Endothelial cell of umbilical vein (primary cell): ENCODE measurements around the gene UHRF1. TPM values are rescaled to one million over a fixed set of nuclear protein-coding genes. Genes with fewer than 3 reads are reported as not detected.

ENCODE experiments used
- BruUV-seq: library from RNA; stranded (reverse); fragments of 400-500 nt; replicated peaks from 2 replicates; lab custom pipeline; 2021; lab: Mats Ljungman, UMichigan
- CTCF ChIA-PET: fragments of 300-600, 350-600 bp; sonication (Branson Sonifier 250); formaldehyde crosslinking; loops from one replicate; lab custom pipeline; 2021; ENCODE audit warnings: antibody characterized with exemption, inconsistent platforms; lab: Charles Lee
- POLR2A ChIA-PET: fragments of 300-600, 350-600 bp; sonication (Branson Sonifier 250); formaldehyde crosslinking; loops from one replicate; lab custom pipeline; 2021; ENCODE audit warnings: antibody characterized with exemption, inconsistent platforms; lab: Charles Lee
- DNase-seq: peaks from one replicate; pipeline ENCODE4 v3.0.0-alpha.2; 2011; ENCODE audit warnings: low read depth, low spot score
- FAIRE-seq: peaks from 2 replicates; lab custom pipeline; 2011; peaks lifted over from hg19 to GRCh38; lab: Jason Lieb, UNC
- H2AFZ ChIP-seq: 2 replicates; pipeline ENCODE4 v1.6.0; 2012; ENCODE audit warnings: low read depth, low read length, control low read depth, inconsistent platforms
- H3K27ac ChIP-seq: 2 replicates; pipeline ENCODE4 v1.5.1; 2011; ENCODE audit warnings: low read depth, mild to moderate bottlenecking, control low read depth, low read length, moderate library complexity; ENCODE audit not compliant: insufficient read depth
- H3K27me3 ChIP-seq, 2 experiments: 2 replicates each; pipeline versions ENCODE4 v1.6.0 to v1.6.1; 2011; ENCODE audit warnings: low read length in 2 of 2, mixed read lengths in 1 of 2; ENCODE audit not compliant: control insufficient read depth in 2 of 2, insufficient read depth in 2 of 2
- H3K36me3 ChIP-seq, 2 experiments: 2 replicates in 1 of 2; 3 replicates in 1 of 2; pipeline ENCODE4 v1.5.1; 2011; ENCODE audit warnings: low read length in 2 of 2, mild to moderate bottlenecking in 1 of 2, moderate library complexity in 1 of 2; ENCODE audit not compliant: control insufficient read depth in 2 of 2, insufficient read depth in 2 of 2; ENCODE audit errors: extremely low read depth in 1 of 2
- H3K4me1 ChIP-seq: 3 replicates; pipeline ENCODE4 v1.5.1; 2011; ENCODE audit warnings: mild to moderate bottlenecking, low read length; ENCODE audit not compliant: control insufficient read depth, insufficient read depth; ENCODE audit errors: extremely low read depth
- H3K4me2 ChIP-seq: 2 replicates; pipeline ENCODE4 v1.6.1; 2011; ENCODE audit warnings: low read length, control low read depth, mixed read lengths; ENCODE audit not compliant: insufficient read depth
- H3K4me3 ChIP-seq, 3 experiments: fragments of 200-600 bp in 1 of 3; sonication (generic), shearing (Covaris generic) in 1 of 3; replicated peaks in 1 of 3; 2 replicates each; pipeline ENCODE4 v1.5.1; 2011 to 2016; ENCODE audit warnings: control low read depth in 3 of 3, low read length in 3 of 3, mild to moderate bottlenecking in 2 of 3, inconsistent platforms in 1 of 3, low read depth in 1 of 3, moderate library complexity in 1 of 3; ENCODE audit not compliant: insufficient read depth in 1 of 3
- H3K79me2 ChIP-seq: 2 replicates; pipeline ENCODE4 v1.6.0; 2012; ENCODE audit warnings: low read length, inconsistent platforms; ENCODE audit not compliant: control insufficient read depth, insufficient read depth
- H3K9ac ChIP-seq: replicated peaks from 2 replicates; pipeline ENCODE3; 2011; ENCODE audit warnings: low read length, control low read depth; ENCODE audit not compliant: insufficient read depth; ENCODE audit errors: extremely low read depth
- H3K9me1 ChIP-seq: replicated peaks from 3 replicates; pipeline ENCODE4 v1.6.0; 2011; ENCODE audit warnings: mild to moderate bottlenecking, low read length; ENCODE audit not compliant: control insufficient read depth, insufficient read depth; ENCODE audit errors: extremely low read depth
- H3K9me3 ChIP-seq: replicated peaks from 2 replicates; pipeline ENCODE4 v1.5.1; 2012; ENCODE audit warnings: low read length, inconsistent platforms; ENCODE audit not compliant: control insufficient read depth, insufficient read depth
- H4K20me1 ChIP-seq: replicated peaks from 2 replicates; pipeline ENCODE3; 2011; ENCODE audit warnings: mild to moderate bottlenecking, low read length; ENCODE audit not compliant: control insufficient read depth, insufficient read depth; ENCODE audit errors: extremely low read depth
- EZH2 ChIP-seq: IDR thresholded peaks from 2 replicates; pipeline ENCODE4 v1.6.1; 2012; ENCODE audit warnings: borderline replicate concordance, low read depth, mild to moderate bottlenecking, moderate library complexity, low read length, inconsistent platforms; ENCODE audit not compliant: severe bottlenecking
- FOS ChIP-seq: IDR thresholded peaks from 2 replicates; pipeline ENCODE4 v1.6.1; 2011; ENCODE audit warnings: mild to moderate bottlenecking, low read length, moderate library complexity, borderline replicate concordance; ENCODE audit not compliant: insufficient read depth
- GATA2 ChIP-seq: IDR thresholded peaks from 2 replicates; pipeline ENCODE4 v1.7.0; 2011; ENCODE audit warnings: low read depth, mild to moderate bottlenecking, moderate library complexity, mixed read lengths, low read length; ENCODE audit not compliant: insufficient read length, insufficient read depth
- JUN ChIP-seq: IDR thresholded peaks from 2 replicates; pipeline ENCODE4 v1.6.1; 2011; ENCODE audit warnings: borderline replicate concordance, low read depth; ENCODE audit not compliant: insufficient read length, insufficient read depth
- MAX ChIP-seq: IDR thresholded peaks from 2 replicates; pipeline ENCODE4 v1.6.1; 2011; ENCODE audit not compliant: insufficient read depth, insufficient read length
- MYC ChIP-seq: IDR thresholded peaks from one replicate; pipeline ENCODE4 v1.6.1; 2011; ENCODE audit warnings: mild to moderate bottlenecking, low read depth, low read length
- POLR2A ChIP-seq: IDR thresholded peaks from 2 replicates; pipeline ENCODE4 v1.6.1; 2012; ENCODE audit warnings: low read depth, mild to moderate bottlenecking, control low read depth, low read length
- POLR2AphosphoS5 ChIP-seq: IDR thresholded peaks from 2 replicates; pipeline ENCODE4 v1.6.1; 2012; ENCODE audit warnings: low read depth, mild to moderate bottlenecking, control low read depth, low read length, moderate library complexity; ENCODE audit not compliant: insufficient read depth
- dilution Hi-C: fragments of 300-500 bp; cut with MboI; formaldehyde crosslinking; loops from one replicate; pipeline ENCODE4 v1.15.0; 2019; ENCODE audit warnings: low sequenced_read_pairs; ENCODE audit not compliant: extremely low pct_ligation_motif_present
- intact Hi-C: fragments of 100-400 bp; cut with micrococcal nuclease; formaldehyde crosslinking; loops from one replicate; pipeline ENCODE4 v1.10.0; 2022
- polyA plus RNA-seq, 4 experiments: library from polyadenylated mRNA; depleted of rRNA in 3 of 4; stranded (reverse) in 3 of 4; unstranded in 1 of 4; fragments of >200 nt; gene quantifications; 2 replicates each; pipeline versions ENCODE4 v1.2.1 to v1.2.3, GENCODE V29; 2011 to 2012; ENCODE audit warnings: missing spikeins in 1 of 4
- total RNA-seq: library from RNA; stranded (reverse); gene quantifications from 2 replicates; pipeline ENCODE4 v1.2.3, GENCODE V29; 2021
- TF ChIP-seq, protein P1 (sequence below), 2 donors: IDR thresholded peaks; 1 replicate in 1 of 2; 2 replicates in 1 of 2; pipeline ENCODE4 v1.5.1; 2011; ENCODE audit warnings: low read length in 2 of 2, mild to moderate bottlenecking in 2 of 2, moderate library complexity in 2 of 2, control low read depth in 1 of 2, inconsistent platforms in 1 of 2, low read depth in 1 of 2; ENCODE audit not compliant: insufficient read depth in 1 of 2; ENCODE audit errors: extremely low read depth in 1 of 2

Gene UHRF1
- total and polyA plus RNA-seq, 2 donors (not counting 3 experiments of a cell fraction or from before 2014, with no cell fraction given) = 13.3 to 76.8 TPM

GRCh38 chr19:5005096-5005495 lies 95.8 kb downstream of the UHRF1 start:
- H3K9me3 ChIP-seq = no peaks in the 10 kb centered on the region
- no peaks in the 10 kb centered on the region for H3K27me3 ChIP-seq
- no peaks in the 10 kb centered on the region for H3K9me1 ChIP-seq
- no TSS peak for BruUV-seq
- H3K27ac ChIP-seq = no peak overlapping the region
- H2AFZ ChIP-seq = no peak overlapping the region
- no peak overlapping the region for H3K9ac ChIP-seq
- CTCF ChIA-PET = no interaction called here
- H3K79me2 ChIP-seq = peaks cover 30% of the 10 kb centered on the region
- FAIRE-seq (no peak), DNase-seq (no peak)
- no peak overlapping the region for H3K4me2 ChIP-seq
- H3K4me3 ChIP-seq = no peak overlapping the region
- H4K20me1 ChIP-seq = no peaks in the 10 kb centered on the region
- TF ChIP-seq, protein P1, sequence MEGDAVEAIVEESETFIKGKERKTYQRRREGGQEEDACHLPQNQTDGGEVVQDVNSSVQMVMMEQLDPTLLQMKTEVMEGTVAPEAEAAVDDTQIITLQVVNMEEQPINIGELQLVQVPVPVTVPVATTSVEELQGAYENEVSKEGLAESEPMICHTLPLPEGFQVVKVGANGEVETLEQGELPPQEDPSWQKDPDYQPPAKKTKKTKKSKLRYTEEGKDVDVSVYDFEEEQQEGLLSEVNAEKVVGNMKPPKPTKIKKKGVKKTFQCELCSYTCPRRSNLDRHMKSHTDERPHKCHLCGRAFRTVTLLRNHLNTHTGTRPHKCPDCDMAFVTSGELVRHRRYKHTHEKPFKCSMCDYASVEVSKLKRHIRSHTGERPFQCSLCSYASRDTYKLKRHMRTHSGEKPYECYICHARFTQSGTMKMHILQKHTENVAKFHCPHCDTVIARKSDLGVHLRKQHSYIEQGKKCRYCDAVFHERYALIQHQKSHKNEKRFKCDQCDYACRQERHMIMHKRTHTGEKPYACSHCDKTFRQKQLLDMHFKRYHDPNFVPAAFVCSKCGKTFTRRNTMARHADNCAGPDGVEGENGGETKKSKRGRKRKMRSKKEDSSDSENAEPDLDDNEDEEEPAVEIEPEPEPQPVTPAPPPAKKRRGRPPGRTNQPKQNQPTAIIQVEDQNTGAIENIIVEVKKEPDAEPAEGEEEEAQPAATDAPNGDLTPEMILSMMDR (IDR thresholded peaks at IDR 0.05; ENCODE audit: extremely low read depth in 1 of 2, insufficient read depth in 1 of 2, low read depth in 1 of 2, low read length in 2 of 2) = no peak
- TF ChIP-seq POLR2AphosphoS5 (no peak), MAX (no peak), FOS (no peak), GATA2 (no peak), MYC (no peak), EZH2 (no peak), POLR2A (no peak), JUN (no peak)
- H3K4me1 ChIP-seq = no peaks in the 10 kb centered on the region
- dilution Hi-C loops = no loop called here
- no peaks in the 10 kb centered on the region for H3K36me3 ChIP-seq
- POLR2A ChIA-PET = no interaction called here
- intact Hi-C loops = no loop called here
